ENCODE results near the gene COL4A3. TPM values are rescaled to one million over a fixed set of nuclear protein-coding genes. Genes with fewer than 3 reads are reported as not detected.

The COL4A3 gene
- total and polyA plus RNA-seq, 2 donors (not counting 3 experiments of a cell fraction or from before 2014, with no cell fraction given): not detected

DNA sequence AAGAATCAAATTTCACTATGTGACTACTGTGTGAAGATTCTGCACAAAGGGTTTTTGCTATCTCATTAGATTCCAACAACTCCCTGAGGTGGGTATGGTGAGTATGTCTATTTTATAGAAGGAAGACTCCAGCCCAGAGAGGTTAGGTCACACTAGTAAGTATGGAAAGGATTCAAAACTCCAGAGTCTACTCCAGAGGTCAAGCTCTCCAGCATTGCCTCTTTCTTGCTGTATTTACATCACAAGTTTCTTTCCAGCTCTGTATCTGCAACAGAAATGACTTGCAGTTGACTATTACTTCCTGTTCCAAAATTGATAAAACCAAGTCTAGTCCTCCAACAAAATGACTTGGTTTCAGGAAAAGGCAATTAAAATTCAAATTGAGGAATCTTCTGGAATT lies 2.5 kb upstream of the COL4A3 start:
- dilution Hi-C loops (cut with MboI; ENCODE audit: extremely low pct_ligation_motif_present, low sequenced_read_pairs) (no loop called here), intact Hi-C loops (cut with micrococcal nuclease) (no loop called here)
- BruUV-seq (replicated peaks): no TSS peak

More for the DNA sequence above, 2.5 kb upstream of the COL4A3 start:
- H2AFZ ChIP-seq (ENCODE audit: low read depth, low read length): no peak overlapping the region
- H3K79me2 ChIP-seq (ENCODE audit: control insufficient read depth, insufficient read depth, low read length): no peaks in the 10 kb centered on the region
- no peak for FAIRE-seq
- no peak for DNase-seq (ENCODE audit: low read depth, low spot score)
- no peaks in the 10 kb centered on the region for H3K9me1 ChIP-seq (replicated peaks; ENCODE audit: control insufficient read depth, extremely low read depth, insufficient read depth, low read length)
- H4K20me1 ChIP-seq (replicated peaks; ENCODE audit: control insufficient read depth, extremely low read depth, insufficient read depth, low read length): no peaks in the 10 kb centered on the region
- H3K4me1 ChIP-seq (ENCODE audit: control insufficient read depth, extremely low read depth, insufficient read depth, low read length): no peaks in the 10 kb centered on the region
- no peak overlapping the region for H3K27ac ChIP-seq (ENCODE audit: insufficient read depth, low read depth, low read length)
- H3K36me3 ChIP-seq (ENCODE audit: control insufficient read depth in 2 of 2, extremely low read depth in 1 of 2, insufficient read depth in 2 of 2, low read length in 2 of 2): no peaks in the 10 kb centered on the region
- H3K4me2 ChIP-seq (ENCODE audit: insufficient read depth, low read length): no peak overlapping the region
- H3K4me3 ChIP-seq (replicated peaks in 1 of 3; ENCODE audit: insufficient read depth in 1 of 3, low read depth in 1 of 3, low read length in 3 of 3): no peak overlapping the region
- no peaks in the 10 kb centered on the region for H3K9me3 ChIP-seq (replicated peaks; ENCODE audit: control insufficient read depth, insufficient read depth, low read length)
- H3K9ac ChIP-seq (replicated peaks; ENCODE audit: extremely low read depth, insufficient read depth, low read length): no peak overlapping the region
- TF ChIP-seq FOS (IDR thresholded peaks at IDR 0.05; ENCODE audit: borderline replicate concordance, insufficient read depth, low read length): no peak
- no peak for TF ChIP-seq EZH2 (IDR thresholded peaks at IDR 0.05; ENCODE audit: borderline replicate concordance, low read depth, low read length, severe bottlenecking)
- TF ChIP-seq POLR2AphosphoS5 (IDR thresholded peaks at IDR 0.05; ENCODE audit: insufficient read depth, low read depth, low read length): no peak
- TF ChIP-seq POLR2A (IDR thresholded peaks at IDR 0.05; ENCODE audit: low read depth, low read length): no peak
- TF ChIP-seq MAX (IDR thresholded peaks at IDR 0.05; ENCODE audit: insufficient read depth, insufficient read length): no peak
- TF ChIP-seq GATA2 (IDR thresholded peaks at IDR 0.05; ENCODE audit: insufficient read depth, insufficient read length, low read depth, low read length): no peak
- TF ChIP-seq CTCF (IDR thresholded peaks at IDR 0.05; ENCODE audit: extremely low read depth in 1 of 2, insufficient read depth in 1 of 2, low read depth in 1 of 2, low read length in 2 of 2): no peak
- TF ChIP-seq JUN (IDR thresholded peaks at IDR 0.05; ENCODE audit: borderline replicate concordance, insufficient read depth, insufficient read length, low read depth): no peak
- TF ChIP-seq MYC (IDR thresholded peaks at IDR 0.05; ENCODE audit: low read depth, low read length): no peak
- POLR2A ChIA-PET: no interaction called here
- peaks cover 13 to 25% of the 10 kb centered on the region in 2 experiments for H3K27me3 ChIP-seq (ENCODE audit: control insufficient read depth in 2 of 2, insufficient read depth in 2 of 2, low read length in 2 of 2)
- CTCF ChIA-PET: interaction anchor here (1.5 kb wide), 1 partner anchor 76 kb away, joined by 4 read pairs; no protein-coding TSS in a partner anchor
